GM18498 (cell line): ENCODE results near the gene PDAP1.
"Not testable (repeated sequence)": the region's sequence is repeated elsewhere in the genome, so short reads cannot be mapped to it uniquely, and the experiment has no call there.

Experiments
- ATAC-seq: cut with Tn5 transposase; IDR thresholded peaks from one replicate; pipeline ENCODE4 v1.9.1; 2021; ENCODE audit warnings: mild to moderate bottlenecking, moderate library complexity; ENCODE audit not compliant: unreplicated experiment

The PDAP1 gene

GRCh38 chr7:99357701-99358490 lies 50.5 kb downstream of the PDAP1 start:
- ATAC-seq: no peak

DNA sequence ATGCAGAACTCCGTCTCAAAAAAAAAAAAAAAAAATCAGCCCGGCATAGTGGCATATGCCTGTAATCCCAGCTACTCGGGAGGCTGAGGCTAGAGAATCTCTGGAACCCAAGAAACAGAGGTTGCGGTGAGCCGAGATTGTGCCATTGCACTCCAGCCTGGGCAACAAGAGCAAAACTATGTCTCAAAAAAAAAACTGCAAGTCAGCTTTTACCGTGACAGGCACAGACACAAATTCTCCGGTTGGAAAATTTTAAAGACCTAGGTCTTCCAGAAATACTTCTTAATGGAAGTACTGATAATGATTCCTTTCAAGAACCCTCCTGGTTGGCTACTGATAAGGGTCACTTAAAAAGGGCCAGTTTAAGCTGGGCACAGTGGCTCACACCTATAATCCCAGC lies 53.3 kb downstream of the PDAP1 start:
- no peak for ATAC-seq

DNA sequence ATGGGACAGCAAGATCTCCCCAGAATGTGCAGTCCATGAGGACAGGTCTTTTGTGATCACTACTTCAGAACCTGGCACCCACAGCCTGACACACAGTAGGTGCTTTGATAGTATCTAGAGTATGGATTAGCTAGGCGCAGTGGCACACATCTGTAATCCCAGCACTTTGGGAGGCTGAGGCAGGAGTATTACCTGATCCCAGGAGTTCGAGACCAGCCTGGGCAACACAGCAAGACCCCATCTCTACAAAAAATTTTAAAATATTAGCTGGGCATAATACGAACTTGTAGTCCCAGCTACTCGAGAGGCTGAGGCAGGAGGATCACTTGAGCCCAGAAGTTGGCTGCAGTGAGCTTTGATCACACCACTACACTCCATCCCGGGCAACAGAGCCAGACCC lies 56.1 kb downstream of the PDAP1 start:
- ATAC-seq: no peak

GRCh38 chr7:99350641-99351040 lies 57.8 kb downstream of the PDAP1 start:
- ATAC-seq: not testable (repeated sequence)
